ENCODE measurements around the gene MKNK1.

GRCh38 chr1:46551597-46552095, 52.4 kb downstream of the MKNK1 start, which contains the start of gene KNCN:
- TF ChIP-seq CTCF (IDR thresholded peaks at IDR 0.05; ENCODE audit: insufficient read depth, low read length, poor library complexity, severe bottlenecking), result no peak
- TF ChIP-seq EZH2phosphoT487 (conservative IDR thresholded peaks at IDR 0.05; ENCODE audit: low read length), result no peak
